ENCODE results near the gene HIVEP3. TPM values are rescaled to one million over a fixed set of nuclear protein-coding genes. Genes with fewer than 3 reads are reported as not detected.

Gene HIVEP3
- total and polyA plus RNA-seq, 2 of the 13 experiments (the other 11 are each of a cell fraction or from before 2014, with no cell fraction given) = 0.05 TPM; not detected in 1

- ChIA-PET CTCF (ENCODE audit: low intra/inter-chr PET ratio, low total read pairs) (no interaction called here), POLR2A (no interaction called here)
- Histone ChIP-seq H3K36me3 (replicated peaks in 1 of 2; ENCODE audit: control insufficient read depth in 1 of 2, insufficient read depth in 2 of 2, low read length in 2 of 2) (no peaks in the 10 kb centered on the region), H3K4me3 (replicated peaks in 1 of 3; ENCODE audit: insufficient read depth in 1 of 3, low read depth in 2 of 3, low read length in 3 of 3) (no peak overlapping the region), H3K27ac (ENCODE audit: extremely low read length, insufficient read depth, low read length) (no peak overlapping the region), H3K4me2 (ENCODE audit: low read depth, low read length) (no peak overlapping the region), H3K79me2 (ENCODE audit: insufficient read depth, low read length) (no peaks in the 10 kb centered on the region), H3K27me3 (ENCODE audit: control insufficient read depth in 1 of 2, insufficient read depth in 2 of 2, low read length in 2 of 2) (no peaks in the 10 kb centered on the region; a peak in 1 of 5 replicates), H3K9me3 (ENCODE audit: low read length) (no peaks in the 10 kb centered on the region), H3K4me1 (ENCODE audit: insufficient read depth, low read length) (no peaks in the 10 kb centered on the region), H2AFZ (ENCODE audit: low read length) (no peak overlapping the region), H3K9ac (ENCODE audit: insufficient read depth, low read depth, low read length) (no peak overlapping the region), H4K20me1 (ENCODE audit: insufficient read depth, low read length) (no peaks in the 10 kb centered on the region)
- TF ChIP-seq ZBTB42 (CRISPR knock-in tag; IDR thresholded peaks at IDR 0.05) = no peak
- TF ChIP-seq ZNF772 (CRISPR knock-in tag; IDR thresholded peaks at IDR 0.05) = no peak
- no peak for TF ChIP-seq ZNF550 (CRISPR knock-in tag; IDR thresholded peaks at IDR 0.05; ENCODE audit: borderline replicate concordance)
- no peak for TF ChIP-seq ZNF326 (CRISPR knock-in tag; IDR thresholded peaks at IDR 0.05; ENCODE audit: borderline replicate concordance)
- in situ Hi-C loops (cut with HindIII; ENCODE audit: extremely low pct_ligation_motif_present, low pct_unique_long_range_greater_than_20kb) = no loop called here
- WGBS (ENCODE audit: low lambda C conversion rate) = 5% methylated on average over 1 of the region's 1 CpG
- no peak for FAIRE-seq
- ATAC-seq = no peak
- no TSS peak for BruUV-seq (replicated peaks)
- no peak for DNase-seq (ENCODE audit: low spot score)
- intact Hi-C loops (cut with micrococcal nuclease; ENCODE audit: unreplicated experiment) = no loop called here
These were observed 14.4 kb upstream of the HIVEP3 start for GRCh38 chr1:41933106-41933505.

GRCh38 chr1:41931578-41931977, 12.9 kb upstream of the HIVEP3 start:
- Histone ChIP-seq H3K27ac (ENCODE audit: extremely low read length, insufficient read depth, low read length) (no peak overlapping the region), H2AFZ (ENCODE audit: low read length) (no peak overlapping the region), H3K36me3 (replicated peaks in 1 of 2; ENCODE audit: control insufficient read depth in 1 of 2, insufficient read depth in 2 of 2, low read length in 2 of 2) (no peaks in the 10 kb centered on the region), H3K4me3 (replicated peaks in 1 of 3; ENCODE audit: insufficient read depth in 1 of 3, low read depth in 2 of 3, low read length in 3 of 3) (no peak overlapping the region), H4K20me1 (ENCODE audit: insufficient read depth, low read length) (no peaks in the 10 kb centered on the region), H3K9ac (ENCODE audit: insufficient read depth, low read depth, low read length) (no peak overlapping the region), H3K27me3 (ENCODE audit: control insufficient read depth in 1 of 2, insufficient read depth in 2 of 2, low read length in 2 of 2) (no peaks in the 10 kb centered on the region; a peak in 1 of 5 replicates), H3K9me3 (ENCODE audit: low read length) (no peaks in the 10 kb centered on the region), H3K4me2 (ENCODE audit: low read depth, low read length) (no peak overlapping the region), H3K4me1 (ENCODE audit: insufficient read depth, low read length) (0 out of 2 replicates have a peak, but pooled peaks cover 5% of the 10 kb centered on the region), H3K79me2 (ENCODE audit: insufficient read depth, low read length) (no peaks in the 10 kb centered on the region)
- TF ChIP-seq TCF7 (IDR thresholded peaks at IDR 0.05; ENCODE audit: low read depth) = no peak
- TF ChIP-seq POGK (CRISPR knock-in tag; conservative IDR thresholded peaks at IDR 0.05) = no peak
- TF ChIP-seq ZNF276 (CRISPR knock-in tag; IDR thresholded peaks at IDR 0.05; ENCODE audit: low read depth) = no peak
- in situ Hi-C loops (cut with HindIII; ENCODE audit: extremely low pct_ligation_motif_present, low pct_unique_long_range_greater_than_20kb) (no loop called here), intact Hi-C loops (cut with micrococcal nuclease; ENCODE audit: unreplicated experiment) (no loop called here)
- POLR2A ChIA-PET = no interaction called here
- FAIRE-seq (no peak), ATAC-seq (no peak), DNase-seq (ENCODE audit: low spot score) (no peak)
- CTCF ChIA-PET (ENCODE audit: low intra/inter-chr PET ratio, low total read pairs) = no interaction called here
- BruUV-seq (replicated peaks) = no TSS peak
- WGBS (ENCODE audit: low lambda C conversion rate) = under 1% methylated on average over 3 of the region's 3 CpGs

Data from HepG2 (cell line).